Measurements from ENCODE around the gene HLCS. TPM values are rescaled to one million over a fixed set of nuclear protein-coding genes. Genes with fewer than 3 reads are reported as not detected.

HLCS gene
- total and polyA plus RNA-seq, 2 of the 4 experiments (the other 2 are of a cell fraction) = 10.6 to 21.0 TPM

- Histone ChIP-seq H3K27ac (ENCODE audit: insufficient read depth, low read length) (no peak overlapping the region), H4K8ac (ENCODE audit: low read depth in 2 of 2, low read length in 2 of 2) (peak overlapping the region in 1 of 2 experiments; percentile 20; a peak in 1 of 4 replicates), H2AK9ac (replicated peaks; ENCODE audit: low read depth, low read length, poor library complexity) (no peak overlapping the region), H4K20me1 (ENCODE audit: insufficient read depth, low read length) (peaks cover 5% of the 10 kb centered on the region; the same call in 1 of the 2 replicates), H3K4me1 (ENCODE audit: control insufficient read depth, insufficient read depth, low read length) (peaks cover 8% of the 10 kb centered on the region), H2AFZ (replicated peaks; ENCODE audit: low read length, poor library complexity) (no peak overlapping the region), H3K14ac (replicated peaks; ENCODE audit: low read depth, low read length) (peak overlapping the region; percentile 36; the same call in 1 of the 2 replicates), H3K4ac (ENCODE audit: low read depth, low read length) (peak overlapping the region; percentile 58), H2AK5ac (ENCODE audit: low read depth, low read length) (peak overlapping the region; percentile 78), H3K9me3 (ENCODE audit: control insufficient read depth, insufficient read depth, low read length) (no peaks in the 10 kb centered on the region), H3K56ac (ENCODE audit: extremely low read depth, insufficient read depth, low read length) (no peak overlapping the region), H3K23ac (ENCODE audit: low read depth, low read length) (no peak overlapping the region), H2BK20ac (ENCODE audit: low read depth, low read length) (peak overlapping the region; percentile 73; the same call in 1 of the 2 replicates), H2BK15ac (ENCODE audit: low read depth, low read length) (peak overlapping the region; percentile 76; the same call in 1 of the 3 replicates), H2BK120ac (ENCODE audit: low read depth, low read length) (peak overlapping the region; percentile 80), H2BK5ac (ENCODE audit: low read depth, low read length, poor library complexity, severe bottlenecking) (no peak overlapping the region), H3K36me3 (ENCODE audit: control insufficient read depth, insufficient read depth, low read length) (no peaks in the 10 kb centered on the region), H4K91ac (ENCODE audit: insufficient read depth, low read depth, low read length) (peak overlapping the region; percentile 22), H3K79me1 (ENCODE audit: low read depth in 1 of 2, low read length in 2 of 2) (peaks cover 0 to 14% of the 10 kb centered on the region in 2 experiments; a peak in 2 of 4 replicates), H3K4me2 (ENCODE audit: low read depth, low read length) (no peak overlapping the region), H3K9ac (ENCODE audit: low read depth, low read length) (no peak overlapping the region), H3K27me3 (ENCODE audit: control insufficient read depth, insufficient read depth, low read length) (no peaks in the 10 kb centered on the region), H4K5ac (ENCODE audit: low read depth, low read length) (no peak overlapping the region), H3K4me3 (ENCODE audit: insufficient read depth, low read depth, low read length) (no peak overlapping the region), H3K9me1 (ENCODE audit: insufficient read depth, low read length) (peaks cover 13% of the 10 kb centered on the region), H3K18ac (ENCODE audit: low read depth, low read length) (no peak overlapping the region)
- WGBS, 2 experiments (ENCODE audit: extremely low coverage in 2 of 2, insufficient read length in 1 of 2) = no CpG with 5 or more reads among the region's 2 CpGs
- in situ Hi-C loops (cut with MboI; ENCODE audit: low sequenced_read_pairs) (no loop called here), dilution Hi-C loops (cut with HindIII; ENCODE audit: low sequenced_read_pairs, unreplicated experiment) (no loop called here), intact Hi-C loops (cut with micrococcal nuclease) (no loop called here)
- CTCF ChIA-PET = interaction anchor here (0.6 to 0.7 kb wide), 2 partner anchors 17 to 112 kb away, joined by 3 read pairs; no protein-coding TSS in a partner anchor
- ATAC-seq (ENCODE audit: low read depth) (no peak), DNase-seq (peak; percentile 25)
- no TSS peak for BruUV-seq (replicated peaks)
- POLR2A ChIA-PET (ENCODE audit: unreplicated experiment) = no interaction called here
- TF ChIP-seq MAFK (IDR thresholded peaks at IDR 0.05; ENCODE audit: low read depth, low read length) (no peak), CHD1 (IDR thresholded peaks at IDR 0.05; ENCODE audit: low read depth, low read length) (no peak), CEBPB (IDR thresholded peaks at IDR 0.05; ENCODE audit: low read depth, low read length) (peak; percentile 59), RCOR1 (IDR thresholded peaks at IDR 0.05; ENCODE audit: insufficient replicate concordance, low read length) (no peak), BHLHE40 (IDR thresholded peaks at IDR 0.05; ENCODE audit: low read depth, low read length) (no peak), FOS (IDR thresholded peaks at IDR 0.05; ENCODE audit: low read depth, low read length) (no peak), MXI1 (IDR thresholded peaks at IDR 0.05; ENCODE audit: borderline replicate concordance, low read depth, low read length) (no peak)
- TF ChIP-seq, protein P1, sequence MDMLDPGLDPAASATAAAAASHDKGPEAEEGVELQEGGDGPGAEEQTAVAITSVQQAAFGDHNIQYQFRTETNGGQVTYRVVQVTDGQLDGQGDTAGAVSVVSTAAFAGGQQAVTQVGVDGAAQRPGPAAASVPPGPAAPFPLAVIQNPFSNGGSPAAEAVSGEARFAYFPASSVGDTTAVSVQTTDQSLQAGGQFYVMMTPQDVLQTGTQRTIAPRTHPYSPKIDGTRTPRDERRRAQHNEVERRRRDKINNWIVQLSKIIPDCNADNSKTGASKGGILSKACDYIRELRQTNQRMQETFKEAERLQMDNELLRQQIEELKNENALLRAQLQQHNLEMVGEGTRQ (IDR thresholded peaks at IDR 0.05; ENCODE audit: low read depth, low read length) = no peak
These were observed 180.9 kb downstream of the HLCS start for GRCh38 chr21:36785615-36786014.

All from IMR-90 (cell line).